Endothelial cell of umbilical vein (primary cell): ENCODE results near the gene UTF1.

Experiments
- CTCF ChIP-seq, 2 donors: IDR thresholded peaks; 1 replicate in 1 of 2; 2 replicates in 1 of 2; pipeline ENCODE4 v1.5.1; 2011; ENCODE audit warnings: low read length in 2 of 2, mild to moderate bottlenecking in 2 of 2, moderate library complexity in 2 of 2, control low read depth in 1 of 2, inconsistent platforms in 1 of 2, low read depth in 1 of 2; ENCODE audit not compliant: insufficient read depth in 1 of 2; ENCODE audit errors: extremely low read depth in 1 of 2
- EZH2 ChIP-seq: IDR thresholded peaks from 2 replicates; pipeline ENCODE4 v1.6.1; 2012; ENCODE audit warnings: borderline replicate concordance, low read depth, mild to moderate bottlenecking, moderate library complexity, low read length, inconsistent platforms; ENCODE audit not compliant: severe bottlenecking
- FOS ChIP-seq: IDR thresholded peaks from 2 replicates; pipeline ENCODE4 v1.6.1; 2011; ENCODE audit warnings: mild to moderate bottlenecking, low read length, moderate library complexity, borderline replicate concordance; ENCODE audit not compliant: insufficient read depth
- GATA2 ChIP-seq: IDR thresholded peaks from 2 replicates; pipeline ENCODE4 v1.7.0; 2011; ENCODE audit warnings: low read depth, mild to moderate bottlenecking, moderate library complexity, mixed read lengths, low read length; ENCODE audit not compliant: insufficient read length, insufficient read depth
- MAX ChIP-seq: IDR thresholded peaks from 2 replicates; pipeline ENCODE4 v1.6.1; 2011; ENCODE audit not compliant: insufficient read depth, insufficient read length
- POLR2AphosphoS5 ChIP-seq: IDR thresholded peaks from 2 replicates; pipeline ENCODE4 v1.6.1; 2012; ENCODE audit warnings: low read depth, mild to moderate bottlenecking, control low read depth, low read length, moderate library complexity; ENCODE audit not compliant: insufficient read depth

- TF ChIP-seq FOS (no peak), MAX (no peak), POLR2AphosphoS5 (no peak), GATA2 (no peak), CTCF (IDR thresholded peaks at IDR 0.05; ENCODE audit: extremely low read depth in 1 of 2, insufficient read depth in 1 of 2, low read depth in 1 of 2, low read length in 2 of 2) (no peak), EZH2 (no peak)
These were observed 24.9 kb upstream of the UTF1 start for GRCh38 chr10:133205146-133205545.
